GM12874 (cell line): ENCODE results near the gene ZBTB46.
A peak's percentile ranks its signal among the peaks of the same experiment; 100 is the strongest.

Experiments
- CTCF ChIP-seq: IDR thresholded peaks from 2 replicates; pipeline ENCODE4 v1.5.1; 2011; ENCODE audit warnings: low read depth, mild to moderate bottlenecking, control low read depth, low read length, moderate library complexity; ENCODE audit not compliant: insufficient read depth

Gene ZBTB46

GRCh38 chr20:63739130-63740069 lies 91.7 kb downstream of the ZBTB46 start, which contains the start of gene SLC2A4RG:
Gene SLC2A4RG, plus strand, starts transcription at chr20:63739776. Its CDS starts 137 bp downstream, at chr20:63739913.
- TF ChIP-seq CTCF = no peak

GRCh38 chr20:63738687-63739129 lies 92.4 kb downstream of the ZBTB46 start:
- TF ChIP-seq CTCF = no peak

GRCh38 chr20:63737945-63738686 lies 92.9 kb downstream of the ZBTB46 start:
- no peak for TF ChIP-seq CTCF

GRCh38 chr20:63737695-63737944 lies 93.4 kb downstream of the ZBTB46 start:
- no peak for TF ChIP-seq CTCF

- peak; percentile 12; the same call in 1 of the 2 replicates for TF ChIP-seq CTCF
Measured at GRCh38 chr20:63736893-63737694, 94.0 kb downstream of the ZBTB46 start.

- TF ChIP-seq CTCF = no peak
Measured at GRCh38 chr20:63735859-63736718, 95.0 kb downstream of the ZBTB46 start, which contains the start of gene LIME1. Gene LIME1, plus strand, starts transcription at chr20:63736664. Its CDS starts 886 bp downstream, at chr20:63737550.
